Endodermal cell (in vitro differentiated cells): ENCODE data around the gene KHK. TPM values are rescaled to one million over a fixed set of nuclear protein-coding genes. Genes with fewer than 3 reads are reported as not detected.

Experiments
- DNase-seq: peaks from one replicate; pipeline ENCODE4 v3.0.0-alpha.2; 2017
- H3K27ac ChIP-seq: 2 replicates; pipeline ENCODE4 v1.5.1; 2013; ENCODE audit warnings: mild to moderate bottlenecking, low read depth, low read length, moderate library complexity
- H3K27me3 ChIP-seq: 2 replicates; pipeline ENCODE4 v1.6.1; 2013; ENCODE audit warnings: mild to moderate bottlenecking, low read length, moderate library complexity; ENCODE audit not compliant: insufficient read depth, control insufficient read depth, poor library complexity, severe bottlenecking
- H3K36me3 ChIP-seq: 2 replicates; pipeline ENCODE4 v1.7.0; 2013; ENCODE audit warnings: mild to moderate bottlenecking, low read length, moderate library complexity; ENCODE audit not compliant: control insufficient read depth, insufficient read depth
- H3K4me1 ChIP-seq: one replicate; pipeline ENCODE4 v1.7.0; 2013; ENCODE audit warnings: low read length; ENCODE audit not compliant: control insufficient read depth, insufficient read depth
- H3K4me3 ChIP-seq: 2 replicates; pipeline ENCODE4 v1.5.1; 2013; ENCODE audit warnings: mild to moderate bottlenecking, low read length, moderate library complexity
- H3K9ac ChIP-seq: 2 replicates; pipeline ENCODE4 v1.6.1; 2013; ENCODE audit warnings: mild to moderate bottlenecking, low read length, moderate library complexity; ENCODE audit not compliant: poor library complexity, severe bottlenecking; ENCODE audit errors: extremely low read depth
- H3K9me3 ChIP-seq: 2 replicates; pipeline ENCODE4 v1.6.1; 2013; ENCODE audit warnings: mild to moderate bottlenecking, low read length, moderate library complexity; ENCODE audit not compliant: control insufficient read depth
- H3K27ac Mint-ChIP-seq: 2 replicates; pipeline ENCODE4 v1.8.0; 2020; ENCODE audit warnings: mixed read lengths
- H3K27me3 Mint-ChIP-seq: 2 replicates; pipeline ENCODE4 v1.8.0; 2021; ENCODE audit warnings: mild to moderate bottlenecking, mixed read lengths; ENCODE audit not compliant: insufficient read depth
- H3K36me3 Mint-ChIP-seq: 2 replicates; pipeline ENCODE4 v1.8.0; 2020; ENCODE audit warnings: low read depth, mixed read lengths
- H3K4me1 Mint-ChIP-seq: 2 replicates; pipeline ENCODE4 v1.8.0; 2020; ENCODE audit warnings: mixed read lengths
- H3K4me3 Mint-ChIP-seq: 2 replicates; pipeline ENCODE4 v1.8.0; 2020; ENCODE audit warnings: mild to moderate bottlenecking, moderate library complexity, mixed read lengths
- H3K9me3 Mint-ChIP-seq: 2 replicates; pipeline ENCODE4 v1.8.0; 2020; ENCODE audit warnings: mild to moderate bottlenecking, mixed read lengths
- WGBS, 2 experiments: methylation state at CpG; one replicate each; pipeline versions ENCODE4 v1.1.5 to v1.1.7; 2013; ENCODE audit warnings: missing lambda C conversion rate in 2 of 2, mixed read lengths in 1 of 2; ENCODE audit not compliant: insufficient coverage in 1 of 2, insufficient read length in 1 of 2; 5-methylcytosine and 5-hydroxymethylcytosine counted together
- total RNA-seq, 2 donors: library from RNA; stranded (reverse); fragmentation: NEBNext Ultra II Directional in 1 of 2; extraction: Animal tissue kit (Norgen Biotek cat#: 25700) in 1 of 2; gene quantifications; 2 replicates in 1 of 2; 3 replicates in 1 of 2; pipeline ENCODE4 v1.2.1, GENCODE V29; 2021
- TF ChIP-seq, protein P1 (sequence below): fragments of 200-600 bp; sonication (generic); conservative IDR thresholded peaks from 2 replicates; pipeline ENCODE4 v1.5.0; 2021; ENCODE audit warnings: antibody characterized with exemption, mild to moderate bottlenecking

The KHK gene
- total RNA-seq, 2 donors from 2014 or later = 3.3 to 3.9 TPM

DNA sequence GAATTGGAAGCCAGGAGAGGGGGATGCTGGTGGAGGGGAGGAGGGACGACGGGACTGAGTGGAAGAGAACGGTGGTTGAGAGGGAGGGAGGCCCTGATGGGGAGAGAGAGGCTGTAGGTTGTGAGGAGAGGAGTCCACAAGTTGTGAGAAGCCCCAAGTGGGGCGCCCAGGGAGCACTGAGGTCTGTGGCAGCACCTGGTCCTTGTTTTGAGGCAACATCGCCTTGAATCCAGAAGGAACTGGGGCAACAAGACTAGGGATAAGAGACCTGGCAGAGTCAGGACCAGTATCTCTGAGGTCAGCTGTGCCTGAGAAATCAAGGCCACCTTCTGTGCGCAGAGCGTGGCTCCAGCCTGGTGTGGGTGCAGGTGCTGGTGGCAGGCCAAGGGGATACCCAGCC lies 51.5 kb downstream of the KHK start:
- H3K27me3 Mint-ChIP-seq = peaks cover 19% of the 10 kb centered on the region

DNA sequence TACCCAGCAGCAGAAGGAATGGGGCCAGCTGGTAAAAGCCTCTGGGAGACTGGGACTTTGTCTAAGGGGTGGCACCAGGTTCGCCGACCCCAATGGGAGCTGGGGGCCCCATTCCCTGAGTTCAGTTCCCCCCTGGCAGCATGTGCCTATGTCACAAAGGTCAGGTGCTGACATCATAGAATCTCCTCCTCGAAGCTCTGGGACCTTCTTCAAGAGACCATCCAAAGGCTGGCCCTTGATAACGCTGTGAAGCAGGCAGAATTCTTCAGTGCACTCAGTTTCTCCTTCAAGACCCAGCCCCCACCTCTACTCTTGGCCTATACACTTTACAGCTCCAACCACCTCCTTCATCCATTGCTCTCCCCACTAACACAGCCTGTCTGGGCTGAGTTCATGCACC lies 52.7 kb downstream of the KHK start, which contains the start of gene PRR30:
Gene PRR30, minus strand, starts transcription at position 101 of the 400 bp plus-strand sequence. CDS start 1,081 bp downstream, outside the sequence.
- Histone ChIP-seq H3K27ac (no peak within 1 kb of the TSS), H3K36me3 (no peaks in the 10 kb centered on the region), H3K27me3 (peaks cover 6% of the 10 kb centered on the region), H3K9ac (no peak within 1 kb of the TSS), H3K9me3 (no peaks in the 10 kb centered on the region), H3K4me1 (no peaks in the 10 kb centered on the region), H3K4me3 (no peak within 1 kb of the TSS)
- no peak within 1 kb of the TSS for H3K4me3 Mint-ChIP-seq
- no peaks in the 10 kb centered on the region for H3K36me3 Mint-ChIP-seq
- H3K9me3 Mint-ChIP-seq = no peaks in the 10 kb centered on the region
- 91 to 92% methylated on average over 4 of the region's 4 CpGs for WGBS, 2 experiments
- H3K27me3 Mint-ChIP-seq = peaks cover 25% of the 10 kb centered on the region
- DNase-seq = no peak
- no peaks in the 10 kb centered on the region for H3K4me1 Mint-ChIP-seq
- no peak within 1 kb of the TSS for H3K27ac Mint-ChIP-seq
- TF ChIP-seq, protein P1, sequence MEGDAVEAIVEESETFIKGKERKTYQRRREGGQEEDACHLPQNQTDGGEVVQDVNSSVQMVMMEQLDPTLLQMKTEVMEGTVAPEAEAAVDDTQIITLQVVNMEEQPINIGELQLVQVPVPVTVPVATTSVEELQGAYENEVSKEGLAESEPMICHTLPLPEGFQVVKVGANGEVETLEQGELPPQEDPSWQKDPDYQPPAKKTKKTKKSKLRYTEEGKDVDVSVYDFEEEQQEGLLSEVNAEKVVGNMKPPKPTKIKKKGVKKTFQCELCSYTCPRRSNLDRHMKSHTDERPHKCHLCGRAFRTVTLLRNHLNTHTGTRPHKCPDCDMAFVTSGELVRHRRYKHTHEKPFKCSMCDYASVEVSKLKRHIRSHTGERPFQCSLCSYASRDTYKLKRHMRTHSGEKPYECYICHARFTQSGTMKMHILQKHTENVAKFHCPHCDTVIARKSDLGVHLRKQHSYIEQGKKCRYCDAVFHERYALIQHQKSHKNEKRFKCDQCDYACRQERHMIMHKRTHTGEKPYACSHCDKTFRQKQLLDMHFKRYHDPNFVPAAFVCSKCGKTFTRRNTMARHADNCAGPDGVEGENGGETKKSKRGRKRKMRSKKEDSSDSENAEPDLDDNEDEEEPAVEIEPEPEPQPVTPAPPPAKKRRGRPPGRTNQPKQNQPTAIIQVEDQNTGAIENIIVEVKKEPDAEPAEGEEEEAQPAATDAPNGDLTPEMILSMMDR = no peak

More for the DNA sequence above, 51.5 kb downstream of the KHK start:
- no peak overlapping the region for H3K27ac ChIP-seq
- Mint-ChIP-seq H3K4me3 (no peak overlapping the region), H3K27ac (no peak overlapping the region), H3K36me3 (peaks cover 3% of the 10 kb centered on the region), H3K4me1 (peaks cover 7% of the 10 kb centered on the region), H3K9me3 (no peaks in the 10 kb centered on the region)
- TF ChIP-seq, protein P1 = no peak
- DNase-seq = no peak
- WGBS, 2 experiments = 89 to 91% methylated on average over 6 to 7 of the region's 7 CpGs
- no peaks in the 10 kb centered on the region for H3K4me1 ChIP-seq
- no peak overlapping the region for H3K4me3 ChIP-seq
- H3K9ac ChIP-seq = no peak overlapping the region
- no peaks in the 10 kb centered on the region for H3K36me3 ChIP-seq
- H3K9me3 ChIP-seq = no peaks in the 10 kb centered on the region
- H3K27me3 ChIP-seq = peaks cover under 1% of the 10 kb centered on the region

DNA sequence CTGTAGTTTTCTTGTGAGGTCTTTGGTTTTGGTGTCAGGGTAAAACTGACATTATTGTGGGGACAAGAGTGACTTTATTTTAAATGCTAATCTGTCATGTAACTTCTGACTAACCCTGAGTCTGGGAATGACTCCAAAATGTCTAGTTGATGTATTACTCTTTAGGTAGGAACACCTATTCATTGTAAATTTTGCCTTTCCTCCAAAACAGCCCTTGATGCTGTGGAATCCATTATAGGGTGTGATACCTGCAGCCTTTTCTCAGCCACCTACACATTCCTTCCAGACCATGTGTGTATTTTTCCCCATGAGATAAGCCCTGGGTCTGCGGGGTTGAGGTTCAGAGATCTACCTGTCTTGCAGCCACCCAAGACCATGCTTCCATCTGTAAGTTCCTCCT lies 56.7 kb downstream of the KHK start:
- WGBS, 2 experiments = 86% methylated on average over 1 of the region's 1 CpG
- no peak overlapping the region for H3K27ac Mint-ChIP-seq
- H3K36me3 Mint-ChIP-seq = no peaks in the 10 kb centered on the region

More for the DNA sequence above, 56.7 kb downstream of the KHK start:
- Histone ChIP-seq H3K36me3 (no peaks in the 10 kb centered on the region), H3K27me3 (peaks cover 6% of the 10 kb centered on the region), H3K9me3 (no peaks in the 10 kb centered on the region), H3K9ac (no peak overlapping the region), H3K27ac (no peak overlapping the region), H3K4me3 (no peak overlapping the region), H3K4me1 (no peaks in the 10 kb centered on the region)
- Mint-ChIP-seq H3K9me3 (no peaks in the 10 kb centered on the region), H3K4me1 (no peaks in the 10 kb centered on the region), H3K4me3 (no peak overlapping the region), H3K27me3 (peaks cover 23% of the 10 kb centered on the region)
- TF ChIP-seq, protein P1 = no peak
- no peak for DNase-seq
